ENCODE measurements around the gene SOD1. TPM values are rescaled to one million over a fixed set of nuclear protein-coding genes. Genes with fewer than 3 reads are reported as not detected.

SOD1 gene
- total and polyA plus RNA-seq, 2 donors (not counting 3 experiments of a cell fraction or from before 2014, with no cell fraction given) = 198 to 268 TPM

DNA sequence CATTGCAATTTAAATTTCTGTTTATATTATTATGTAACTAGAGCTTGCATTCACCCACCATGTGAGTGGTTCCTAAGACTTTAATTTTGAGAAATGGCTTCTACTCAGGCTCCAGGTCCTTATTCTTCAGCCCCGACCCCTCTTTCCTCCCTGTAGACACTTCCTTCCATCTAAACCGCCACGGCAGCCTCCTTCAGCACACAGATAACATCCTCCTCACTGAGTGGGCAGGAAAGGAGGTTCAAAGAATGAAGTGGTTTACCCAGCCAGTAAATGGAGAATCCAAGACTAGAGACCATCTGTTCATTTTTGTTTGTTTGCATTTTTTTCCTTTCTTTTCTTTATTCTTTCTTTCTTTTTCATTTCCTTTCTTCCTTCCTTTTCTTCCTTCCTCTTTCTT is 37.1 kb upstream of the SOD1 start:
- Histone ChIP-seq H3K4me3 (replicated peaks in 1 of 3; ENCODE audit: insufficient read depth in 1 of 3, low read depth in 1 of 3, low read length in 3 of 3) (no peak overlapping the region), H3K4me1 (ENCODE audit: control insufficient read depth, extremely low read depth, insufficient read depth, low read length) (no peaks in the 10 kb centered on the region), H3K9me1 (replicated peaks; ENCODE audit: control insufficient read depth, extremely low read depth, insufficient read depth, low read length) (no peaks in the 10 kb centered on the region), H3K27me3 (ENCODE audit: control insufficient read depth in 2 of 2, insufficient read depth in 2 of 2, low read length in 2 of 2) (peaks cover 0 to 6% of the 10 kb centered on the region in 2 experiments), H2AFZ (ENCODE audit: low read depth, low read length) (no peak overlapping the region), H3K79me2 (ENCODE audit: control insufficient read depth, insufficient read depth, low read length) (no peaks in the 10 kb centered on the region), H3K27ac (ENCODE audit: insufficient read depth, low read depth, low read length) (no peak overlapping the region), H3K36me3 (ENCODE audit: control insufficient read depth in 2 of 2, extremely low read depth in 1 of 2, insufficient read depth in 2 of 2, low read length in 2 of 2) (no peaks in the 10 kb centered on the region), H4K20me1 (replicated peaks; ENCODE audit: control insufficient read depth, extremely low read depth, insufficient read depth, low read length) (no peaks in the 10 kb centered on the region), H3K9ac (replicated peaks; ENCODE audit: extremely low read depth, insufficient read depth, low read length) (no peak overlapping the region), H3K9me3 (replicated peaks; ENCODE audit: control insufficient read depth, insufficient read depth, low read length) (no peaks in the 10 kb centered on the region), H3K4me2 (ENCODE audit: insufficient read depth, low read length) (no peak overlapping the region)
- ChIA-PET CTCF (no interaction called here), POLR2A (no interaction called here)
- dilution Hi-C loops (cut with MboI; ENCODE audit: extremely low pct_ligation_motif_present, low sequenced_read_pairs) = no loop called here
- FAIRE-seq (no peak), DNase-seq (ENCODE audit: low read depth, low spot score) (no peak)
- TF ChIP-seq, protein P1, sequence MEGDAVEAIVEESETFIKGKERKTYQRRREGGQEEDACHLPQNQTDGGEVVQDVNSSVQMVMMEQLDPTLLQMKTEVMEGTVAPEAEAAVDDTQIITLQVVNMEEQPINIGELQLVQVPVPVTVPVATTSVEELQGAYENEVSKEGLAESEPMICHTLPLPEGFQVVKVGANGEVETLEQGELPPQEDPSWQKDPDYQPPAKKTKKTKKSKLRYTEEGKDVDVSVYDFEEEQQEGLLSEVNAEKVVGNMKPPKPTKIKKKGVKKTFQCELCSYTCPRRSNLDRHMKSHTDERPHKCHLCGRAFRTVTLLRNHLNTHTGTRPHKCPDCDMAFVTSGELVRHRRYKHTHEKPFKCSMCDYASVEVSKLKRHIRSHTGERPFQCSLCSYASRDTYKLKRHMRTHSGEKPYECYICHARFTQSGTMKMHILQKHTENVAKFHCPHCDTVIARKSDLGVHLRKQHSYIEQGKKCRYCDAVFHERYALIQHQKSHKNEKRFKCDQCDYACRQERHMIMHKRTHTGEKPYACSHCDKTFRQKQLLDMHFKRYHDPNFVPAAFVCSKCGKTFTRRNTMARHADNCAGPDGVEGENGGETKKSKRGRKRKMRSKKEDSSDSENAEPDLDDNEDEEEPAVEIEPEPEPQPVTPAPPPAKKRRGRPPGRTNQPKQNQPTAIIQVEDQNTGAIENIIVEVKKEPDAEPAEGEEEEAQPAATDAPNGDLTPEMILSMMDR (IDR thresholded peaks at IDR 0.05; ENCODE audit: extremely low read depth in 1 of 2, insufficient read depth in 1 of 2, low read depth in 1 of 2, low read length in 2 of 2) = no peak
- TF ChIP-seq FOS (IDR thresholded peaks at IDR 0.05; ENCODE audit: borderline replicate concordance, insufficient read depth, low read length) (no peak), JUN (IDR thresholded peaks at IDR 0.05; ENCODE audit: borderline replicate concordance, insufficient read depth, insufficient read length, low read depth) (no peak)
- intact Hi-C loops (cut with micrococcal nuclease) = no loop called here
- BruUV-seq (replicated peaks) = no TSS peak

DNA sequence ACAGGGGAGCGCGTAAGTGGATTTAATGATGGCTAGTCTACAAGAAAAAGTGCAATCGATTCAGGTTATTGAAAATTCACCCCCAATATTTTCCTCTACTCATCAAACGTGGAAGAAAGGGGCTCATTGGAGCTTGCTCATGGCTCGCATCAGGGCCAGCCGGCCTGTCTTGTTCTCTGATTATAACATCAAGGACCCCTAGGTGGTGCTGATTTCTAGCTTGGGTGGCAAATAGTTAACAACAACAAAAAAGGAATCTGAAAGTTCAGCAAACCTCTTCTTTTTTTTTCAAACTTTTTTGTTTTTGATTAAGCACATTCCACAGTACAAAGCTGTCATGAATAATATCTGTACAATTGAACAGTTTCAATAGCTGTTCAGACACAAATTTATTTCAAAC is 35.8 kb upstream of the SOD1 start:
- Histone ChIP-seq H3K27ac (ENCODE audit: insufficient read depth, low read depth, low read length) (no peak overlapping the region), H3K4me2 (ENCODE audit: insufficient read depth, low read length) (no peak overlapping the region), H3K9me3 (replicated peaks; ENCODE audit: control insufficient read depth, insufficient read depth, low read length) (no peaks in the 10 kb centered on the region), H3K27me3 (ENCODE audit: control insufficient read depth in 2 of 2, insufficient read depth in 2 of 2, low read length in 2 of 2) (peaks cover 0 to 6% of the 10 kb centered on the region in 2 experiments), H3K9ac (replicated peaks; ENCODE audit: extremely low read depth, insufficient read depth, low read length) (no peak overlapping the region), H2AFZ (ENCODE audit: low read depth, low read length) (no peak overlapping the region), H3K79me2 (ENCODE audit: control insufficient read depth, insufficient read depth, low read length) (no peaks in the 10 kb centered on the region), H3K9me1 (replicated peaks; ENCODE audit: control insufficient read depth, extremely low read depth, insufficient read depth, low read length) (no peaks in the 10 kb centered on the region), H3K36me3 (ENCODE audit: control insufficient read depth in 2 of 2, extremely low read depth in 1 of 2, insufficient read depth in 2 of 2, low read length in 2 of 2) (no peaks in the 10 kb centered on the region), H4K20me1 (replicated peaks; ENCODE audit: control insufficient read depth, extremely low read depth, insufficient read depth, low read length) (no peaks in the 10 kb centered on the region), H3K4me1 (ENCODE audit: control insufficient read depth, extremely low read depth, insufficient read depth, low read length) (no peaks in the 10 kb centered on the region), H3K4me3 (replicated peaks in 1 of 3; ENCODE audit: insufficient read depth in 1 of 3, low read depth in 1 of 3, low read length in 3 of 3) (no peak overlapping the region)
- intact Hi-C loops (cut with micrococcal nuclease) = no loop called here
- TF ChIP-seq, protein P1 (IDR thresholded peaks at IDR 0.05; ENCODE audit: extremely low read depth in 1 of 2, insufficient read depth in 1 of 2, low read depth in 1 of 2, low read length in 2 of 2) = peak; percentile 8 to 11
- no peak for TF ChIP-seq POLR2A (IDR thresholded peaks at IDR 0.05; ENCODE audit: low read depth, low read length)
- TF ChIP-seq, protein P2, sequence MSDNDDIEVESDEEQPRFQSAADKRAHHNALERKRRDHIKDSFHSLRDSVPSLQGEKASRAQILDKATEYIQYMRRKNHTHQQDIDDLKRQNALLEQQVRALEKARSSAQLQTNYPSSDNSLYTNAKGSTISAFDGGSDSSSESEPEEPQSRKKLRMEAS (IDR thresholded peaks at IDR 0.05; ENCODE audit: insufficient read depth, insufficient read length) = no peak
- DNase-seq (ENCODE audit: low read depth, low spot score) = peak; percentile 8
- no peak for FAIRE-seq
- BruUV-seq (replicated peaks) = no TSS peak
- ChIA-PET CTCF (interaction anchor here (0.9 to 1.1 kb wide), 4 partner anchors 11 to 63 kb away, joined by 3 read pairs; no protein-coding TSS in a partner anchor), POLR2A (no interaction called here)
- dilution Hi-C loops (cut with MboI; ENCODE audit: extremely low pct_ligation_motif_present, low sequenced_read_pairs) = no loop called here

All from endothelial cell of umbilical vein (primary cell).